T1000 (cell line): ENCODE results near the gene KLC4.
A peak's percentile ranks its signal among the peaks of the same experiment; 100 is the strongest.
"Not testable (repeated sequence)": the region's sequence is repeated elsewhere in the genome, so short reads cannot be mapped to it uniquely, and the experiment has no call there.

ENCODE experiments used
- DNase-seq: peaks from one replicate; lab custom pipeline; 2025; ENCODE audit warnings: mixed read lengths; lab: John Stamatoyannopoulos, UW

Gene KLC4

DNA sequence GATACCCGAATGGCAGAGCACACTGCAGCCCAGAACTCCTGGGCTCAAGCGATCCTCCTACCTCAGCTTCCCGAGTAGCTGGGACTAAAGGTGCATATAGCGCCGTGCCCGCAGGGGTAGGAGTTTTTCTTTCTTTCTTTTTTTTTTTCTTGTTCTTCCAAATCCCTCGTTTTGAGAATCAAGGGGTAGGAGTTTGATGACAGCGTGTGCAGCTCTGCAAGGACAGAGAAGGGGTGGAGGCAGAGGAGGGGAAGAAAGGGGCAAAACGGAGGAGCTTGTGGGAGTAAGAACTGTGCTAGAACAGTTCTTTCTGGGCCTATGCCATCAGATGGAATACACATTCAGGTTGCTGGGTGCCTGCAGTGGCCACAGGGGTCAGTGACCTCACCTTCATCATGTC lies 22.7 kb upstream of the KLC4 start:
- DNase-seq = no peak

DNA sequence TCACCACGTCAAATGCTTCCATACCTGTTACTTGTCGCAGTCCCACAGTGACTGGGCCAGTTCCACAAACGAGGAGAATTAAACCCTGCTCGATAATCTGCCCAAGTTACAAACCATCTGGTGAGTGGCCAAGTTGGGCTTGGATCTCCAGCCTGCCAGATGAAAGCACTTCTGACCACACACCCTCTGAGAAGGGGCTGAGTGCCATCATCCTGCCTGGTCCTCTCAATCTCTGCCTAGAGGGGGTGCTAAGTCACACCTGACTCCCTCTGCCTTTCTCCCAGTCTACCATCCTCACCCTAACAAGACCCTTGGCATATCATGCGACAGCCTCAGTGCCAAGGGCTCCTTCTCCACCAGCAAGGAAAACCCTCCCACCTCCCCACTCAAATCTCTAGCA lies 22.2 kb upstream of the KLC4 start:
- DNase-seq = no peak

DNA sequence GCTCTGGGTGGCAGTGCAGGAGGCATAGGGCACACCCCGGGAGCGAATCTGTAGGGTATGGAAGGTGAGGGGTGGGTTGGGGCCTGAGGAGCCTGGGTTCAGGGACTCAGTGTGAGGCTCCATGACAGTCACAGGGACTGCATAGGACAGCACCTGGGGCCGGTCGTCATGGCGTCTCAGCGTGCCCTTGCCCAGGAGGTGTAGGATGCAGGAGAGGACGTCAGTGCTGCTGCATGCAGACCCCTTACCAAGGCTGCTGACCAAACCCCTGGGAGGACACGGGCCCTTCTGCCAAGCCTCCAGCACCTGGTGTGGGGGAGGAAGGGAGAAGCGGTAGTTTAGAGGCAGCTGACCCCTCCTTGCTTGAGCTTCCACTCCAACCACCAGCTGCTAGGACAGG lies 21.7 kb upstream of the KLC4 start:
- DNase-seq = no peak

DNA sequence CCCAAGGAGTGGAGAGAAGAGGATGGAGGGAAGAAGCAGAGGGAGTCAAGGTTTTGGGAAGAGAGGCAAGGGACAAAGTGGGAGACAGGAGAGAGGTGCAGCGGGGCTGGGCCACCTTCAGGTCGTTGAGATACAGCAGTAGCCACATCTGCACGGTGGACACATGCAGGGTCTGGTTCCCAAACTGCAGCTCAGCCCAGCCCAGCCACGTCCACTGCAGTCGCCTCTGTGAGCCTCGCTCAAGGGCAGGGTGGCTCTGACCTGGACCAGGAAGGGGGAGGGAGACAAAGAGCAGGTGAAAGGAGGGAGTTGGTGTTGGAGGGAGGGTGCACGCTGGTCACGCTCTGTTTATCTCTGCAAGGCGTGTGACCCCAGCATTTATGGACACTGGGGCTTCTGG lies 20.7 kb upstream of the KLC4 start:
- DNase-seq = no peak

DNA sequence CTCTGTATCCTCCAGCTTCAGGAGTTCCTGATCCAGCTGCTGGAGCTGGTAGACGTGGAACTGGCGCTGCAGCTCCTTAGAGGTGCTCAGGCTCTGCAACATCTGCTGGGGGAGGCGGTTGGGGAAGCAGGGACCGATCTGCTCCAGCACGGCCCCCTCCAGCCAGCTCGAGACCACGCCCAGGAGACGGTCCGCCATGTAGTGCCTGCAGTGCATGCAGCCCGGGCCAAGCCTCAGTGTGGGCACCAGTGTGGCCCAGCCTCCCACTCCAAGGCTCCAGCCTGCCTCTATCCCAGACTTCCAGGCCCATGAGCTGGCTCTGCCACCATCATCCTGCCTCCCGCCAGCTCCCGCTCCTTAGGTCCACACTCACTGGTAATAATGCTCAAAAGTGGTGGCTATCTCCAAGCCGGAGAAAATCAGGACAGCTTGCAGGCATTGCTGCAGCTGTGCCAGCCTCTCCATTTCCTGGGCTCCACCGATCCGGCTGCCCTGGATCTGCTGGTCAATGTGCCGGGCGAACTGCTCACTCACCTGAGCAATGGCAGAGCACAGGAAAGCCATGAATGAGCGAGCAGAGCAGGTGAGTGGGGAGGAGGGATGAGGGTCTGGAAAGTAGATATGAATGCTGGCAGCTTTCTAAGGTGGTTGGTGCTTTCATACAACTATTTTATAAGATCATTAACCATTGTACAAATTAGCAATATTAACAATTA lies 18.7 kb upstream of the KLC4 start:
- no peak for DNase-seq

DNA sequence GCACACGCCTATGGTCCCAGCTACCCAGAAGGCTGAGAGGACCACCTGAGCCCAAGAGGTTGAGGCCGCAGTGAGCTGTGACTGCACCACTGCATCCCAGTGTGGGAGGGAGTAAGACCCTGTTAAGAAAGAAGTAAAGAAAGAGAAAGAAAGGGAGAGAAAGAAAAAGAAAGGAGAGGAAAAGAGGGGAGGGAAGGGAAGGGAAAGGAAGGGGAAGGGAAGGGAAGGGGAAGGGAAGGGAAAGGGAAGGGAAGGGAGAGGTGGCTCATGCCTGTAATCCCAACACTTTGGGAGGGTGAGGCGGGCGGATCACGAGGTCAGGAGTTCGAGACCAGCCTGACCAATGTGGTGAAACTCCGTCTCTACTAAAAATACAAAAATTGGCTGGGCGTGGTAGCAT lies 18.0 kb upstream of the KLC4 start:
- not testable (repeated sequence) for DNase-seq

DNA sequence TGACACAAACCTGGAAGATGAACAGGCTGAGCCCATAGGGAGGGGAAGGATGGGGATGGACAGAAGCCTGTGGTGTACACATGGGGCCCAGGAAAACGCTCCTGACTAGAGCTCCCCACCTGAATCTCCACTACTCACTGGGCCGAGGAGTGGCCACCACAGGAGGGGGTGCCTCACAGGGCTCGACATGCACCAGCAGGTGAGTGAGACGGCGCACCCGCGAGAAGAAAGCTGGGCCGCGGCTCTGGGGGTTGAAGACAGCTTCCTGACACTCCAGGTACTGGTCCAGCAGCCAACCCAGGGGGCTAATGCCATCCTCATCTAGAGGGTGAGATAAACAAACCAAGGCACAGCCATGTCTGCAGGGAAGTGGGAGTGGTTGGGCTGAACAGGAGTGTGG lies 16.1 kb upstream of the KLC4 start:
- no peak for DNase-seq

DNA sequence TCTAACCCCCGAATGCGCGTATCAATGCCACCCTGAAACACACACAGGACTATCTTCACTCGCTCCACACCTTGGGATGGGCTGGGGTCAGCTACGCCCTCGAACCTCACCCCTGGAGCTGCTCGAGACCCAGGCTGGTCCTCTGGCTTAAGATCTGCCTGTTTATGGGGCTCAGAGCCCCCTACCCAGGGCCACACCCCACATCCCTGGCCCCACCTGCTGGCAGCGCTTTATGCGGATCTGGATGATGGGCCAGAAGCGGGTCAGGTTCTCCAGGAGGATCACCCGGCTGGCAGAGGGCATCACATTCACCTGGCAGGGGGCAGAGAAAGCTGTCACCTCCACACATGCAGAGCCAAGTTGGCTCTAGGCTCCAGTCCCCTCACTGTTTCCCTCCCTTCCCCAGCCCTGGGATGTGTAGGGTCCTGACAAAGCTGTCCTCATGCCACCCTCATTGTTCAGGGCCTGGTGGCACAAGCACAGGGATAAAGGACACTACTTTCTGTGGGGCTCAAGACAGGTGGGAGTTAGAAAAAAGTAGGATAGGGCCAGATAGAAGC lies 14.0 kb upstream of the KLC4 start:
- no peak for DNase-seq

DNA sequence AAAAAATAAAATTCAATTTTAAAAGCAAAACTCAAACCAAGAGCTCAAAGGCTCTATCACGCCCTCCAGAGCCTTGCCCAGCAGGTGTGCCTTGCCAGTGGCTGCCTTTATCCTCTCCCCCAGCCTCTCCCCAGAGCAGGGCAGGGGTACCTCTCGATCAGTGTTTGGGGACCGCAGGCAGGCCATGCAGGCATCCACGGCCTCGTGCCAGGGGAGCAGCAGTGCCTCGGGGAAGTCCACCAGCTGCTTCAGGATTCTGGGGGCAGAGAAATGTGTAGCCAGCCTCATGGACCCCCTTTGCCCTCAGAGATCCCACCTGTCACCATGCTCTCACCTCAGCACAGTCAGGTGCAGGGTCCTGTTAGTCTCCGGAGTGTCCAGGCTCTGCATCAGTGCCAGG lies 11.4 kb upstream of the KLC4 start:
- no peak for DNase-seq

DNA sequence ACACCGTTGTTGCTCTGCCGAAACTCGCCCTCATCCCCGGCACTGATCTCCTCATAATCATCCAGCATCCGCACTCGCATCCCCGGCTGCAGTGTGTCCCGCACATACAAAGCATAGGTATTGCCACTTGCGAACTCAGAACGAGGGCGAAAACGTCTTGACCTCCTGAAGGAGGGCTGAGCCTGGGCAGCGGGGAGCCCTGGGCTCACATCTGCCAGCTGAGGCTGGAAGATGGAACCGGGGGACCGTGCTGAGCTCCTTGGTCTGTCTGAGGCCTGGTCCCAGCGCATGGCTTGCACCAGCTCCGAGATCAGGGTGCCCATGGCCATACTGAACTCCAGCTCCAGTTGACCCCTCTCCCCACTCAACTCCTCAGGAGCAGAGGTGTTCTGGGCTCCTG lies 8.4 kb upstream of the KLC4 start:
- DNase-seq = no peak

DNA sequence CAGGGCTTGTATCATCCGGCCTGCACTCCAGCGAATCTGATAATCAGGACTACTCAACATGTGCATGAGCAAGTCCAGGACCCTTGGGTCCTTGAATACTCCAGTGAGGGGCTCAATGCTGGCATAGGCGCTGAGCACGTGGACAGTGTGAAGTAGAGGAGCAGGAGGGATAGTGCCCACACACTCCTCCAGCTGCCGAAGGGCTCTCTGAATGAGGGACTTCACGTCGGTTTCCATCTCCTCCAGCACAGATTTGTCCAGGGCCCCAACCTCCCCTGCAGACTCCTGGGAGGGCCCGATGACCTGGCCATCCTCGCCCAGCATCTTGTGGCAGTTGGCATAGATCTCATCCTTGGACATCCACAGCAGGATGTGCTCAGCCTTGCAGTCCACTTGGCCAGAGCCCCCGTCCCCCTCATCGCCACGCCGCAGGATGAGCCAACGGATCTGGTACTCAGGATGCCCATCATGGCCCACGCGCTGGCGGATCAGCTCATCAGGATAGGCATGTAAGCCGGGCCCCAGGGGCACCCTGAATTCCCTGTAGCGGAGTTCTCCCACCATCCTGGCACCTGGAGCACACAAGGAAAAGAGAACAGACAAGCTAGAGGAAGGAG lies 7.1 kb upstream of the KLC4 start:
- no peak for DNase-seq

DNA sequence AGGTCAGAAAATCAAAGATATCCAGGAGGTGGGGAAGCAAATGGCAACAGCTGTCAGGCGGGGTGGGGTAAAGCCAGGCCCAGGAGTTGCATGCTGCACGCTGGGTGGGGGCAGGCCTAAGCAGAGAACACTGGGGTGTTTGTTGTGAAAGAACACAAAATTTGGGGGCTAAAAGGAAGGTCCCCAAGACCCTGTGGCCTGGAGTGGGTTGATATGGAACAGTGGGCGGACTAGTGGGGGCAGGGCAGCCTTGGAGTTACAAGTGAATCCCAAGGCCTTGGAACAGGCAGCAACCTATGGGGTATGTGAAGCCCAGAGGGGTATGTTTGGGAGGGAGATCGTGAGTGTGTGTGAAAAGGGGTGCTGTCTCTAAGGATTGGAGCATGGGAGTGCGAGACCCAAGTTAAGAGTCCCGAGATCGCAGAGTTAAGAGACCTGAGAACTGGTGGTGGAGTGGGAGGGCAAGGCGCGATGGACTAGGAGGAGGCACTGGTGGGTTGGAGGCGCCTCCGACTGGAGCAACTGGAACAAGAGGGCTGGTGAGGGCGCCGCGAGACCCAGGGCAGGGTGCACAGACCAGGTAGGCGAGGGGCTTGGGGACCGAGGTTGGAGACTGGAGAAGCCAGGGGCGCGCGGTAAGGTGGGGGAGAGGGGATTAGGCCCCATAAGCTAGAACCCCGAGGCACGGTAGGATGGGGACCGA lies 6.4 kb upstream of the KLC4 start:
- no peak for DNase-seq

DNA sequence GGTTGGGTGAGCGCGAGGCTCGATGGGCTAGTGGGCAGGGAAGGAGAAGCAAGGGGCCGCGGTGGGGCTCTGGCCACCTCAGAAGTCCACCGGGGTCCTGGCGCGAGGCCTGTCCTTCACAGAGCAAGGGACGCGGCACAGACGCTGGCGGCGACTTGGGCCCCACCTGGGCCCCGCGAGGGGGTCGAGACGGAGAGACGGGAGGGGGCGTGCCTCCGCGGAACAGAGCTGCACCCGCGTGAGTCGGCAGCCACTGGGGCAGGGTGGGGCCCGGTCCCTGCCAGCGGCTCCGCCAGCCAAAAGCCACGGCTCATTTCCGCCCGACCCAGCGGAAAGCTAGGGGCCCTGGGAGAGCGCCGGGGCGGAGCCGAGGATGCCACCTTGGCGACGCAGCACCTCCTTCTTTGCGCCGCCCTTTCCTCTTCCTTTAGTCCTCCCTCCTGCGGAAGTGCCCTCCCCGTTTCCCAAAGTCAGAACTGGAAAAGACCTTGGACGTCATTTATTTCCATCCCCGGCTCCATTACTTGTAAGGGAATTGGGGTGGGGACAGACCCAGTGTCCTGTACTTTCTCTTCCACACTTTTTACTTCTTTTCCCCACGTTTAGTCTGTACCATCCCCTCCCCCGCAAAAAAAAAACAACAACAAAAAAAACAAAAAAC lies 5.8 kb upstream of the KLC4 start, which contains the start of gene CUL7:
Gene CUL7 (minus strand): TSS at position 307 of the 661 bp plus-strand sequence. CDS start 1,063 bp downstream, outside the sequence.
- DNase-seq = peak; percentile 89

DNA sequence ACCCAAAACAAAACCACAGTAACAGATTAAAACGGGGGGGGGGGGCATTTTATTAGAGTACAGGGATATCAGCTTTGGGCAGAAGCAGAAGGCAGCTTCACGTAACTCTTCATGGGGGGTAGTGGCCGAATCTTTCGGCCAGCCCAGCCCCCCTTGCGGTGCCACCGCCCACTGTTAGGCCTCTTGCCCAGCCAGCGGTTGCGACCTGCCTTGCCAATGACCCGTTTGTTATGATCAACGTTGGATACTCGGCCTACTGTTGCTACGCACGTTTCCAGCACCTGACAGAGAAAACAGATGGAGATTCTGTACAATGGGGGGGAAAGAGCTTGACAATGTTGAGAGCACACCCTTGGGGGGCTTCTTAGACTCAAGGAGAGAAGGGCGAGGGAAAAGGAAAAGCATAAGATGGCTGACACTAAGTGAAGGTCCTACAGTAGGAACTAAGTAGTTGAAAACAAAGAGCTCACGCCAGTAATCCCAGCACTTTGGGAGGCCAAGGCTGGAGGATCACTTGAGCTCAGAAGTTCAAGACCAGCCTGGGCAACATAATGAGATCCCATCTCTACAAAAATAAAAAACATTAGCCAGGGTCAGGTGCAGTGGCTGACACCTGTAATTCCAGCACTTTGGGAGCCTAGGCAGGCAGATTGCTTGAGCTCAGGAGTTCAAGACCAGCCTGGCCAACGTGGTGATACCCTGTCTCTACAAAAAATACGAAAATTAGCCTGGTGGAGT lies 5.1 kb upstream of the KLC4 start:
- no peak for DNase-seq

DNA sequence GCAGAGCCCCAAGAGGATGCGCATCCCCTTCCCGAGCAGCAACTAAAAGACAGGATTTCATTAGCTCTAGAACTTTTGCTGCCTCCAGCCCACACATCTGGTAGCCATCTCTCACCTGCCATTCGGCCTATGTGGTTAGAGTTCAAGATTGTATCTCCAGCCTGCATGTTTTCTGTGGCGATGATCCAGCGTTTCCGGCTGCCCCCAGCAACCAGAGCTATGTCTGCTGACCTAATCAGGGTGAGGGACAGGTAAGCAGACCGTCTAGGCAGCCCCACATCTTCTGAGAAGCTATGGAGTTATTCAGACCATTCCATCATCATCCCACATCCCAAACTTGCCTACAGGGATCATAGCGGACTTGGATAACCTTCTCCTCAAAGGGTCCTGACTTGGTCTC lies 3.5 kb upstream of the KLC4 start:
- DNase-seq = no peak

DNA sequence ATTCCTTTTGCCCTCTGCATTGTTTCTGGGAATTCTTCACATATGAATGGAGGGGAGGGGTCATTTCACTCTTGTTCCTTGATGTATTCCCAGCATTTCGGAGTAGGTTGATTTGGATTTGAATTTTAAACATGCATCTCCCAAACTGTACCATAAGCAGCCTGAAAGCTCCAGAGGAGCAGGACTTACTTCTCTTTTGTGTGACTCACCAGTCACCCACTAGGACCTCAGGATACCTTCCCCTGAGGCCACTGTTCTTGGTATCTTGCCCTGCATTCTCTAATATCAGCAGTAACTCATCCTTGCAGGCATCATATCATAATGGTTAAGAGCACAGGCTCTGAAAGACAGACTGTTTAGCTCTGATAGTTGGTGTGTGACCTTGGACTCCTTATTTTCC lies 900 bp upstream of the KLC4 start:
- no peak for DNase-seq

DNA sequence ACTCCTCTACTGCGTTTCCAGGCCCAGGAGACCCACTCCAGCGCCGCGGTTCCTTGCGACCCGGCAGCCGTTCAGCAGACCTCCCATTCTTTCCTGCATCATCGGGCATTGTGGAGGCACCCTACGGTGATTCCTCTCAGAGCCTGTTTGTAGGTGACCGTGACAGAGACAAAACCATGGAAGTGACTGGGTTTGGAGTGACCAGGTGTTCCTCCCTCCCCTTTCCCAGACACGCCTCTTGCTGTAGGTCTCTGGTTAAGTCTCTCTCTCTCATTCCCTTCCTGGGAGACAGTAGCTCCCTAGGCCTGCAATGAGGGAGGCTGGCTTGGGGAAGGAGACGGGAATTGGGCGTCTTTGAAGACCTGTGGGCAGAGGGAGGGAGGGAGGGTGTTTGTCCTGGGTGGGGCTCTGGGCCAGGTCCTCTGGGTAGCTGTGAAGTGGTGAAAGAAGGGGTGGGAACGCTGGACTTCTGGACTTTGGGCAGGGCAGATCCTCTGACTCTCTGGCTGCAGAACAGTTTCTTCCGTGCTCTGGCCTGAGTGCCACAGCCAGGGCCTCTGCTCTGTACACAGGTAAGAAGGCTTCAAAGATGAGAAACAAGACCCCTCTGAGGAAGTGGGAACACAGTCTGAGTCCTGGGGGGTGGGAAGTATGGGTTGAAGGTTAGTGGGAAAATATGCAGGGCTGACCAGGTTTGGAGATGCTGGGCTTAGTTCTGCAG lies 763 bp downstream of the KLC4 start:
- no peak for DNase-seq

DNA sequence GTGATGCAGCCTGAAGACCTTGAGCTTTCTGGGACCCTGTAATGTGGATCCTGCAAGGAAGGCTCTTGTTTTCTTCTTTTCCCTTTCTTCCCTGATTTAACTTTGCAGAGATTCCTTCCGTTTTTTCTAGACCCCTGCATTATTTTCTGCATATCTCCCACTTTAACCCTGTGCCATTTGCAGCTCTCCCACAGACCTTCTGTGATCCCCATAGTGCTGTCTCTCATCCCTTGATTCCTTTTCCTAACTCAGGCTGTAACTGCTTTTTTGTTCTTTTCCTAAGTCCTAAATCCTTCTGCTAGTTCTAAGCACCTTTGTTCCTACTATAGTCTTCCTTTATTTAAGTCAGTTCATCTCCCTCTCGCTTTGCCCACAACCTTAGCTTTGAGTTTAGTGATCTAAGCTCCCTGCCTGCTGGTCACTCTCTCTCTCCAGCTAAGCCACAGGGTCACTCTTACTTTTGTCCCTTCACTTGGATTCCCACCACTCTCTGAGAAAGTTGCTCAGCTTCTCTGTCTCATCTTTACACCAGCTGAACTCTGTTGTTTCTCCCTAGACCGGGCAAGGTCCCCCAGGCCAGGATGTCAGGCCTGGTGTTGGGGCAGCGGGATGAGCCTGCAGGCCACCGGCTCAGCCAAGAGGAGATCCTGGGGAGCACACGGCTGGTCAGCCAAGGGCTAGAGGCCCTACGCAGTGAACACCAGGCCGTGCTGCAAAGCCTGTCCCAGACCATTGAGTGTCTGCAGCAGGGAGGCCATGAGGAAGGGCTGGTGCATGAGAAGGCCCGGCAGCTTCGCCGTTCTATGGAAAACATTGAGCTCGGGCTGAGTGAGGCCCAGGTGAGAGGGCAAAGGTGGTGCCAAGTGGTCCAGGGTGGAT lies 1.6 kb downstream of the KLC4 start:
- no peak for DNase-seq

DNA sequence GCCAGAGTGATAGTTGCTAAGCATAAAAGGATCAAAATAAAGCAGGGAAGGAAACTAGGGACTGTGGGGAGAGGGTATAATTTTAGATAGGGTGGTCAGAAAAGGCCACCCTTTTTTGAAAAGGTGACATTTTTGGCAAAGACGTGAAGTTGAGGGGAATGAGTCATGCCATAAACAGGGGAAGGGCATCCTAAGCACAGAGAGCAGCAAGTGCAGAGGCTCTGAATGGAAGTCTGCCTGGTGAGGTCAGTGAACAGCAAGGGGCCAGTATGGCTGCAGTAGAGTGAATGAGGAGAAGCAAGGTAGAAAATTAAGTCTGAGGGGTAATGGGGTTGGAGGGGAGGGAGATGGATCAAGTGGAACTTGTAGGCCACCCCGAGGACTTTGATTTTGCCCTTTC lies 2.4 kb downstream of the KLC4 start:
- DNase-seq = no peak

DNA sequence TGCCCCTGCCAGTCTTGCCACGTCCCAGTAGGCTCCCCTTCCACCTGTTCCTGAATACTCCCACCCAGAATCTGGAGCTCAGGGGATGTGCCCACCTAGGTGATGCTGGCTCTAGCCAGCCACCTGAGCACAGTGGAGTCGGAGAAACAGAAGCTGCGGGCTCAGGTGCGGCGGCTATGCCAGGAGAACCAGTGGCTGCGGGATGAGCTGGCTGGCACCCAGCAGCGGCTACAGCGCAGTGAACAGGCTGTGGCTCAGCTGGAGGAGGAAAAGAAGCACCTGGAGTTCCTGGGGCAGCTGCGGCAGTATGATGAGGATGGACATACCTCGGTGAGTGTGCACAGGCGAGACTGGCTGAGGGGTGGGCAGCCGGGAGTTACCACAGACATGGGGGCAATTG lies 3.4 kb downstream of the KLC4 start:
- DNase-seq = no peak
